NCI-H2171 (cell line): ENCODE measurements around the gene PIAS3.

ENCODE experiments used
- DNase-seq: peaks from one replicate; lab custom pipeline; 2025; lab: John Stamatoyannopoulos, UW

PIAS3 gene

DNA sequence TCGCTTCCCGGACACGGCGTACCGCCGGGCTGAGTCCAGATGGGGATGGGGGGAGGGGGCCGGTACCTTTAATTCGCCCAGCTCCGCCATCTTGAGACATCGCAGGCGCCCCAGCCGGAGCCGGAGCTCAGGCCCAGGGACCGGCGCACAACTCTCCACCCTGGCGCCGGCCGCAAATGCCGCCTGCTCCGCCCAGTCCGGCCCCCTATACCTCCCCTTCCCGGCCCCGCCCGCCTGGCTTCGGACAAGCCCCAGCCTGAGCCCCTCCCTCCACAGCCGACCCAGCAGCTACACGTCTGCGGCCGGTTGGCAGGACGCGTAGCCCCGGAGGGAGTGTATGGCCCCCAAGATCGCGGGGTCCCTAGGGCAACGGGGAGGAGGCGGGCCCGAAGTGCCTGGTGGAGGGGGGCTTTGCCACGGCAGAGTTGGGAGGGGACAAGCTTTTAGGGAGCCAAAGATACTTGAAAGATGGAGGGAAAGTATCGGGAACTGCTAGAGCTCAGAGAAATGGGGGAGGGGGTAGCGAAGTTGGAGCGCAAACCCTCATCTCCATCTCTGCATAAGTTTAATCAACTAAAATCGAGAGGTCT is at the start of gene PIAS3:
PIAS3 (minus strand) TSS at position 181 of the 590 bp plus-strand sequence; CDS start at position 90, 91 bp downstream.
- DNase-seq, result peak; percentile 85

- no peak for DNase-seq
These were observed 49.8 kb upstream of the PIAS3 start for GRCh38 chr1:145908653-145909052.

DNA sequence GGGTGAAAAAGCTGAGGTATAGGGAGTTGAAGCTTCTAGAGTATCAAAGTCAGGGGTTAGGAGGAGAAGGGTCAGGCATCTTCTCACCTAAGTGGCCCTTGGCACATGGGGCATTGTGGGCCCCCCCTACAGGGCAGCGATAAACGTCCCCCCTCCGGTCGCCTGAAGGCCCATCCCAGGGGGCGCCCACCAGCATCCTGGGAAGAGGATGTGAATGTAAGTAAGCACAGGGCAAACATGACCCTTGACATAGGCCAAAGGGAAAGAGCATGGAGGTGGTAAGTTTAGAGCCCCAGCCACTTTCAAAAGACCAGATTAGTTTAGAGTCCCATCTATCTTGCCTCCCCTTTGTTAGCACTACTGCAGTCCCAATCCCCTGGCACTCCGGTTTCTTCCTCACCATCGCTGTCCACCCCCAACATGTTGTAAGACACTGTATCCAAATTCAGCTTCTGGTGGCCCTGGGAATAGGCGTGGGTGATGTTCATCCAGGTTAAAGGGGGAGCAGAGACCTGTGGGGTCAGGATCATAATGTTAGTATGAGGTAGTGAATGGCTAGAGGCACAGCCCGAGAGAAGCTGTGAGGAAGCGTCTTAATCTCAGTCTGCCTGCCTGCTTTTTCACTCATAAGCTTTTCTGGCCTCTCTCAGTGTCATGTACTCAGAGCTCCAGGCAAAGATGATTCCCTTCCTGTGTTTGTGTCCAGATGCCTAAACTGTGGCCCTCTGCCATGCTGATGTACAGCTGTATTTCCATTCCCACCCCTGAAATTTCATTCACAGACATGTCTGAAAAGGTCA is 48.3 kb upstream of the PIAS3 start:
- no peak for DNase-seq

- no peak for DNase-seq
These were observed 42.6 kb upstream of the PIAS3 start for GRCh38 chr1:145901312-145902021.

- DNase-seq, result no peak
These were observed 39.9 kb upstream of the PIAS3 start for GRCh38 chr1:145898756-145899155.

GRCh38 chr1:145897969-145898368 is 39.1 kb upstream of the PIAS3 start:
- DNase-seq, result no peak

DNA sequence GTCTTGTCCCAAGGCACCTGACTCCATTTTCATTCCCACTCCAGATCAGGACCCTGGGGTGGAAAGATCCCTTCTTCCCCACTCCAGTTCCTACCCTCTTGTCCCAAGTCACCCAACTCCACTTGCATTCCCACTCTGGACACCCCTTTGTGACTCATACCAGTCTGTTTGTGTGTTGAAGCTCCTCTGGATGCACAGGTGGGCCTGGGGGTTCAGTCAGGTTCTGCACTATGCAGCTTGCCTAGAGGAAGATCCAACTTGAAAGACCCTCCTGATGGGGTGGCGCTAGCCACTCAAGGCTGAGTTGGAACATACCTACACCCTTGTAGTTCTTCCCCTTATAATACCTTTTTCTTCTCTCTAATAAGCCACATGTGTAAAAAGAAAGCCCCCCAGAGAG is 36.6 kb upstream of the PIAS3 start:
- no peak for DNase-seq

GRCh38 chr1:145893306-145894055 is 34.6 kb upstream of the PIAS3 start:
- no peak for DNase-seq

GRCh38 chr1:145892486-145893087 is 33.7 kb upstream of the PIAS3 start:
- DNase-seq, result no peak

- DNase-seq, result peak; percentile 91
These were observed 33.0 kb upstream of the PIAS3 start for GRCh38 chr1:145891587-145892485.

- DNase-seq, result no peak
These were observed 32.3 kb upstream of the PIAS3 start for GRCh38 chr1:145891143-145891542.

- no peak for DNase-seq
These were observed 30.8 kb upstream of the PIAS3 start for GRCh38 chr1:145889722-145890121.

DNA sequence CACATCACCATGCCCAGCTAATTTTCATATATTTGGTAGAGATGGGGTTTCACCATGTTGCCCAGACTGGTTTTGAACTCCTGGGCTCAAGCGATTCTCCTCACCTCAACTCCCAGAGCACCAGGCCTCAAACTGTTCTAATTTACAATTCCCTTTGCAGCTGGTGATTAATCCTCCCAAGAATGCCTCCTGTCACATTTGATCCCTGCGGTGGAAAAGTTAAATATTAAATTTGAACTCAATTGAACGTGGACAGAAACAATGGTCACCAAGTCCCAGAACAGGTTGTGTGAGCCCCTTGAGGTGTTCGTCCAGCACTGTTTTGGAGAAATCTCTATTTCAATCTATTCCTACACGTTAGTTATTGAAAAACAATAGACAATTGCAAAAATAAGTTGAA is 28.8 kb upstream of the PIAS3 start:
- no peak for DNase-seq

DNA sequence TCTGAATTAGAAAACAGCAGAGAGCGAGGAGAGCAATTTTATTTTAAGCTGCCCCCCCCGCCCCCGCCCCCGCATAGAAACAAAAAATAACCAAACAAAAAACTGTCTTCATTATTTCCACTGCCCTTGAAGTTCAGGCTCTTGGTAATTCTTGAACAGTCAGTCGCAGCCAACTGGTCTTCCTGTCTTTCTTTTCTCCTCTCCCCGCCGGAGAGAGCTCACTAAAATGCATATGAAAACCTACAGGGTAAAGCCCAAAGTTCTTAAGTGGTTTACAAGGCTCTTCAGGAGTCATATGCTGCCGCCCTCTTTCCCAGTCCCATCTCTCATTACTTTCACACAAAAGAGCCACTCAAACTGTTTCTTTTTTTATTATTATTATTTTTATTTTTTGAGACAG is 27.9 kb upstream of the PIAS3 start:
- no peak for DNase-seq

DNA sequence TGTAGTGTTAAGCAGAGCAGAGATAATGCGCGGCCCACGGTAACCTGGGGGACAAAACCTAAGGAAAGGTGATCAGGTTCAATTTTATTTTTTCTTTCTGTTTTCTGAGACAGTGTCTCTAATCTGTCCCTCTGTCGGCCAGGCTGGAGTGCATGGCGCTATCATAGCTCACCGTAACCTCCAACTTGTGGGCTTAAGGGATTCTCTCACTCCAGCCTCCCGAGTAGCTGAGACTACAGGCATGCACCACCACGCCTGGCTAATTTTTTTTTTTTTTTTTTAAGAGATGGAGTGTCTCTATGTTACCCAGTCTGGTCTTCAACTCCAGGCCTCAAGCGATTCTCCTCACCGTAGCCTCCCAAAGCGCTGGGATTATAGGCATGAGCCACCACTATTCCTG is 27.5 kb upstream of the PIAS3 start:
- DNase-seq, result no peak

DNA sequence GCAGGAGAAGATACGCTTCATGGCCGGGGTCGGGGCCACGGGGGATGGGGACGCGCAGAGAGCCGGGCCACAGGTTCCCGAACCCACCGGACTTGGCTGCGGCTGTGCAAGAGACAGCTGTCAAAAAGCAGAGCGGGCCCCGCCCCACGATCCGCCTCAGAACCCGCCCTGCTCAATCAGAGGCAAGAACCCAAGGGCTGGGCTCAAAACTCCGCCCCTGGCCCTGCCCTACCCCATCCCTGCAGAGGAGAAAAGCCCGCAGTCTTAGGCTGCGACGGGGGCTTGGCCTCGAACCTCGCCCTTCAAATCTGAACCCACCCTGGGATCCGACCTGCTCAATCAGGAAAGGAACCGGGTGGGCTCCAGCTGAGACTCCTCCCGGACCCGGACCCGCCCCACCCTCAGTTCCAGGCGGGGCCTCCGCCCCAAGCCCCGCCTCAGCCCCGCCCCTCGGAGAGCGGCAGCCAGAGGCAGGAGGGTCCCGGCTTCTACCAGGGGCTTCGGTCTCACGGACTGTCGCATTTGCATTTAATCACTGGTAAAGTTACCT is 26.9 kb upstream of the PIAS3 start, which contains the start of gene ANKRD35:
ANKRD35 (minus strand) TSS at position 129 of the 550 bp plus-strand sequence; CDS start at position 21, 108 bp downstream.
- DNase-seq, result peak; percentile 71

- DNase-seq, result no peak
These were observed 25.8 kb upstream of the PIAS3 start for GRCh38 chr1:145884675-145885074.

DNA sequence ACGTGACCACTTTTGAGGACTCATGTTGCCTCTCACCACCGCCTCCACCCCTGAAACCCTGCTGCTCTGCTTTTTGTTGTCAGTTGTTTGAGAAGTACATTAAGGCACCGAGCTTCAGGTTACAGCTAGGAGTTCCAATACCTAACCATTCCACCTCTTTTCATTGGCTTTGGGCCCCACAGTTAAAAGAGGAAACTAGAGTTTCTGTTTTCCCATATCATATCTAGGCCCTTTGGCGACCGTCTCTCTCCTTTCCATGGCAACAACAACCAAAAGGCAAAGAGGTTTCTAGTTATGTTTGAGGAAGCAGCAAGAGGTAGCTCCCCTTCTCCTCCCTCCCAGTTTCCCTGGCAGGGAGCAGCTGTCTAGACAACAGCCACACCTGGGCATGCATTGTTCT is 20.9 kb upstream of the PIAS3 start:
- DNase-seq, result peak; percentile 33

- no peak for DNase-seq
These were observed 19.8 kb upstream of the PIAS3 start for GRCh38 chr1:145878724-145879123.

GRCh38 chr1:145877923-145878486 is 19.1 kb upstream of the PIAS3 start:
- DNase-seq, result no peak
